Esophagus squamous epithelium (tissue), 4 donors: ENCODE data around the gene NR0B2.

Experiments used
- POLR2A ChIP-seq, 4 donors: fragments of 450-650 bp; IDR thresholded peaks; one replicate each; pipeline ENCODE4 v1.6.1; 2017; ENCODE audit warnings: antibody characterized with exemption in 4 of 4, mild to moderate bottlenecking in 4 of 4, moderate library complexity in 3 of 4
- TF ChIP-seq, protein P1 (sequence below), 6 experiments: fragments of 450-650 bp in 4 of 6; fragments of 200-600 bp in 2 of 6; sonication (generic) in 2 of 6; IDR thresholded peaks; one replicate each; pipeline ENCODE4 v1.5.1; 2016 to 2019; ENCODE audit warnings: antibody characterized with exemption in 6 of 6, mild to moderate bottlenecking in 4 of 6, moderate library complexity in 4 of 6

- TF ChIP-seq, protein P1, sequence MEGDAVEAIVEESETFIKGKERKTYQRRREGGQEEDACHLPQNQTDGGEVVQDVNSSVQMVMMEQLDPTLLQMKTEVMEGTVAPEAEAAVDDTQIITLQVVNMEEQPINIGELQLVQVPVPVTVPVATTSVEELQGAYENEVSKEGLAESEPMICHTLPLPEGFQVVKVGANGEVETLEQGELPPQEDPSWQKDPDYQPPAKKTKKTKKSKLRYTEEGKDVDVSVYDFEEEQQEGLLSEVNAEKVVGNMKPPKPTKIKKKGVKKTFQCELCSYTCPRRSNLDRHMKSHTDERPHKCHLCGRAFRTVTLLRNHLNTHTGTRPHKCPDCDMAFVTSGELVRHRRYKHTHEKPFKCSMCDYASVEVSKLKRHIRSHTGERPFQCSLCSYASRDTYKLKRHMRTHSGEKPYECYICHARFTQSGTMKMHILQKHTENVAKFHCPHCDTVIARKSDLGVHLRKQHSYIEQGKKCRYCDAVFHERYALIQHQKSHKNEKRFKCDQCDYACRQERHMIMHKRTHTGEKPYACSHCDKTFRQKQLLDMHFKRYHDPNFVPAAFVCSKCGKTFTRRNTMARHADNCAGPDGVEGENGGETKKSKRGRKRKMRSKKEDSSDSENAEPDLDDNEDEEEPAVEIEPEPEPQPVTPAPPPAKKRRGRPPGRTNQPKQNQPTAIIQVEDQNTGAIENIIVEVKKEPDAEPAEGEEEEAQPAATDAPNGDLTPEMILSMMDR (IDR thresholded peaks at IDR 0.05) = no peak
- no peak for TF ChIP-seq POLR2A (IDR thresholded peaks at IDR 0.05)
These were observed 38.9 kb downstream of the NR0B2 start for GRCh38 chr1:26874896-26875295.
